Fibroblast of skin of back (primary cell): Measurements from ENCODE around the gene FOXI2.

Experiments
- DNase-seq: peaks from one replicate; pipeline ENCODE4 v3.0.0-alpha.2; 2013

The FOXI2 gene

DNA sequence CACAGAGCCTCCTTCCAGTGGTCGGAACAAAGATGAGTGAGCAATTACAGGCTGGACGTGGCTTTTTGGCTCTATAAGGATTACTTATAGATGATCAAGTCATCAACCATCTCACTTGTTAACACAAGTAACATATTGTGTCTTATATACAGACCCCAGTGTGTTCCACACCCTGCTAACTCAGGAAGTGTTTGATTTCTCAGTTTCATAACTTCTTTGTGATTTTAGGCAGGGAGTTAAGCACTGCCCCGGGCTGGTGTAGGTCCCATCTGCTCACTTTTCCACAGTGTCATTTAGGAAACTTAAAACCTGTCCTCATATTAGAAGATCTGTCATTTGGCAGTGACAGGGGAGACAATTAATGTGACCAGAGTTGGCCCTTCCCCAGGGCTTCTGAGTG, 6.2 kb downstream of the FOXI2 start:
- DNase-seq, result no peak

DNA sequence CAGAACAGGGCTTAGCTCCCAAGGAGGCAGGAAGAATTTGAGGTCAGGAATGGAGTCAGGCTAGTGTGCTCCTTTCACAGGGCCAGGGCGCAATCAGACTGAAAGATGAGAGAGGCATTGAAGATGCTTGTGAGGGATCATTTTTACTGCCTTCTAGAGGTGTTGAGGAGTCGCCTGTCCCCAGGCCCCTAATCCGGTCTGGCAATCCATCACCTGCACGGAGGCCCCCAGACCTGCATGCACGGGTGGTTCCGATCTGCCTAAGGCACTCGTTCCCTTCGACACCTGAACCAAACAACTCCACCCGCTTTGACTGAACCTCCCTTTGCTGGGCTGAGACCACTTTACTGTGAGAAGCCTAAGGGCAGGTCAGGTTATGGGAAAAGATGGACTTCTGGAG, 8.0 kb downstream of the FOXI2 start:
- DNase-seq, result no peak

DNA sequence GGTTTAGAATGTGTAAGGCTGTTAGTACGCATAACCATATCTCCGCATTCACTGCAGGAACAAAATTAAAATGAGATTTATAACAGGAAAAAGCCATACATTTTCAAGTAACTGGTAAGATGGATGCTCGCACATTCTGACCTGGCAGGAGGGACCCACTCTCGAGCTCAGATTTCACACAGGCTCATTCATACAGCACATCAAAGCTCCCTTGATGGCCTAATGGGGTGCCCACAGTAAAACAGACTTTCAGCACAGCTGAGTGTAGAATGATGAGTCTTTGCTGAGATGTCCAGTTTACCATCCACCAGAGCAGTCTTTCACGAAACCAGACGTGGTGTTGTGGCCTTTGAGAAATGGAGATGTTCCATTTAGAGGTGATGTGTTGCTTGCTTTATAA, 8.9 kb downstream of the FOXI2 start:
- DNase-seq, result no peak

DNA sequence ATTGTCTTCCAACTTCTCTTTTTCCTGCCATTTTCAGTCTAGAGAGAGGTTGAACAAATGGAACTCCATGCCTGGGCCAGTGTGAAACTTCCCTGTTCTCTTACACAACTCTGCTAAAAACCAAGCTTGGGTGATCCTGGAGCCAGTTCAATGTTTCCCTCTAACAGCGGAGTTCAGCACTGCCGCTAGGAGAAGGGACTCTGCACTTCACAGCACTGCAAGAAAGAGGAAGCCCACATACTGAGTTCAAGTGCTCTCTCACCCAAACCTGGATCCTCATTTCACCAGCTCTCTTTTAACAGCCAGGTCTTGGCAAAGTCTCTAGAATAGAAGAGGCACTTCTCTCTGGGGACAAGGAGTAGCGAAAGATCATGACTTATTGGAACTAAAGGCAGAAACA, 18.8 kb downstream of the FOXI2 start:
- no peak for DNase-seq

DNA sequence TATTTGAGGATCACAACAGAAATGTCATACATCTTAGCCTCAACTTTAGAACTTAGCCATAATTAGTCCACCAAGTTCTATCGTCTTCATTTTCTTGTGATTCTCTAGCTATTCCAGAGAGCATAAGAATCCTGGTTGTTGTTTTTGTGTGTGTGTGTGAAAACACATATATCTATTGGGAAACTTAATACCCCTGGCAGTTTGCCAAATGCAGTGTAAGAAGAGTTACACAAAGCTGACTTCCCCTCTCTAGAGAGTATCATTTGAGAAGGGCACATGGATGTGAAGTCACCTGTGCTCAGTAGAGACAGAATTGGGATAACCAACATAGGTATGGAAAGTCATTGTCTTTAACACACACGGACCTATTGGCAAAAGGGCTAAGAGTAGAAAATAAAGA, 19.3 kb downstream of the FOXI2 start:
- no peak for DNase-seq

DNA sequence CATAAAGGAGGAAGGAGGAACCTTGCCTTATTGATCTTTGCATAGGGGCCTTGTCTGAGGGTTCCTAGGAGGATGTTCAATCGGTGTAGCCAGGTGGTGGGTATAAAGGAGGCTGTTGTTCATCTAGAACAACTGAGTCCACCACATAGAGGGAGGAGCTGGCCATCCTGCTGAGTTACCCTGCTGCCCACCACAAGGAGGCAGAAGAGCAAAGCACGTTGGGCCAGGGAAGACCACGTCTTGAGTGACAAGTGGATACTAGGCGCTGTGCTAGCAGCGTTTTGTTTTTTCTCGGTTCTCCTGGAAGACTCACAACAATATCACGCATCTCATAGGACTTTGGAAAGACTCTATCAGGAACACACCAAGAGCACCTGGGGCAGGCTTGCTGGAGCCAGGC, 20.0 kb downstream of the FOXI2 start:
- DNase-seq, result no peak

DNA sequence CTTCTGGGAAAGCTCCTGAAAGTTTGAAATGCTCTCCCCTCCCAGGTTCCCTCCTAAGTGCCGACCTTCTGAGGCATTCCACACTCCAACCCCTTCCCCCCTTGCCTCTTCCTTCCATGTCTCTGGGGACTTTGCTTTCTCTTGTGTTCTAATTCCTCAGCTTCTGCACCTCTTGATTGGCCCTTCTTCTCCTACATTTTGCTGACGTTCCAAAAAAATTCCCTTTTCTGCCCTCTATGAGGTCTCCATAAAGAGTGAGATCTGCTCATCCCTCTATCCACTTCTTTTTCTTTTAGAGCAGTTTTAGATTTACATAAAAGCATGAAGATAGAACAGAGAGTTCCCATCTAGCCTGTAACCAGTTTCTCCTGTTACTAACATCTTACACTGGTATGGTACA, 22.3 kb downstream of the FOXI2 start:
- DNase-seq, result no peak

DNA sequence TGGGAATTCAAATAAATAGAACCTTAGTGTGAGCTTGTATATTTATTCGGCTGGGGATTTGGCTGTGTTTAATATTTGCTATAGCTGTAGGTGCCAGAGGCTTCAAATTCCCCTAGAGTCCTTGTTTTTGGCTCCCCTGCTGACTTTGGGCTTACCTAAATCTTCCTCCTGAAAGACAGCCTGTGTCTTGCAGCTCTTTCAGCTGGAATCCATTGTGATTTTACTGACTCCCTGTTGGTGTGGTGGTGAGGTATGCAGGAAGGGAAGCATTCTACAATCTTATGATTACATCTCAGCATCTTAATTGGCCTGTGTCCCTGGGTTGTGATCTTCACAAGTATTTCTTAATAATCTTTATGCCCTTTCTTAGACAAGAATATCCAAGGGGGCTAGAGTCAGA, 25.9 kb downstream of the FOXI2 start:
- DNase-seq, result no peak

DNA sequence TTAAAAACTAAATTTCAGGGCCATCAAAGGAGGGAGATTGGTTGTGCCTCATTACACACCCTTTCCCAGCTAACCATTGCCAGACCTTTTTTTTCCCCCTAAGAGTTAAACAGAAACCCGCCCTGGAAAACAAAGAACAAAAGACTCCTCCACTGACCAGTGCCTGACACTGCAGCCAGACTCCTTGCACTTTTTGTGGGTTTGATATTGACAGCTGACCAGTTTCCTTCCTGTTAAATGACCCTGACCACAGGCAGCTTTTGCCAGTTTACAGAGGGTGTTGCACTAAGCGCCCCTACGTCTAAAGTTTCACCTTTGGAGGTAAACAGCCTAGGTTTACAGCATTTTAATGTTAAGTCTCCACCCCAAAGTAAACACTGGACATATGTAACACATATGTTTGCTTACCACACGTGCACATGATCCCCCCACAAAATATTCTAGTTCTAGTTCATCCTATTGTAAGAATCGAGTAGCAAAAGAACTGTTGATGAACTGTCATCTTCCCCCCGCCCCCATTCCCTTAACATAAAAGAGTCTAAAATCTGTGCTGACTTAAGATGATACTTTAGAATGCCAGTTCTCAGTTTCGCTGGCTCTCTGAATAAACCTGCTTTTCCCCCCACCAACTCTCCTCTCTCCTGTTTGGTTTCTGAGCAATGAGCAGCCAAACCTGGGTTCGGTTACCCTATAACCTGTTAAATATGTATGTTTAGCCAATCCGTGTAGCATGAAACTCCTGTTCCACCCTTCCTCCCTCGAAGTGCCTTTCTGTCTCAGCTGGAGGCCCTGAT, 38.0 kb downstream of the FOXI2 start:
- DNase-seq, result no peak

DNA sequence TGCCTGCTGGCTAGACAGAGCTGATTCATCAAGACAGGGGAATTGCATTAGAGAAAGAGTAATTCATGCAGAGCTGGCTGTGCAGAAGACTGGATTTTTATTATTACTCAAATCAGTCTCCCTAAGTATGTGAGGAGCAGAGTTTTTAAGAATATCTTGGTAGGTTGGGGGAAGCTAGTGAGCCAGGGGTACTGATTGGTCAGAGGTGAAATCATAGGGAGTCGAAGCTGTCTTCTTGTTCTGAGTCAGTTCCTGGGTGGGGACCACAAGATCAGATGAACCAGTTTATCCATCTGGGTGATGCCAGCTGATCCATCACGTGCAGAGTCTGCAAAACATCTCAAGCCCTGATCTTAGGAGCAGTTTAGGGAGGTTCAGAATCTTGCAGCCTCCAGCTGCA, 39.8 kb downstream of the FOXI2 start:
- no peak for DNase-seq

DNA sequence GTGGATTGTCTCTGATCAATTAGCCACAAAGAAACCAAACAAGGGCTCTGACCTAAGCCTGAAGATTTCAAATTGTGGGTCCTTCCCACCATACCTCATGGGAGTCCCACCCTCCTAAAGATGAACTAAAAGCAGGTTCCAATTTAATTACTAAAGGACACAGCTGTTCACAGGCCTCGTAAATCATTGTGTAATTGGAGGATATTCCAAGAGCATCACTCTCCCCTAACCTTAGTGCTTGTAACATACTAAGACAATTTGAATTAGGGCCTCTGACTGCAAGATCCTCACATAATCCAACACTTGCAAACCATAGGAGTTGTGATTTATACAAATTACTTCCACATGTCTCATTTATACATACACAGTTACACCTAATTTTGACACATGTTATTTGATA, 44.4 kb downstream of the FOXI2 start:
- DNase-seq, result no peak

DNA sequence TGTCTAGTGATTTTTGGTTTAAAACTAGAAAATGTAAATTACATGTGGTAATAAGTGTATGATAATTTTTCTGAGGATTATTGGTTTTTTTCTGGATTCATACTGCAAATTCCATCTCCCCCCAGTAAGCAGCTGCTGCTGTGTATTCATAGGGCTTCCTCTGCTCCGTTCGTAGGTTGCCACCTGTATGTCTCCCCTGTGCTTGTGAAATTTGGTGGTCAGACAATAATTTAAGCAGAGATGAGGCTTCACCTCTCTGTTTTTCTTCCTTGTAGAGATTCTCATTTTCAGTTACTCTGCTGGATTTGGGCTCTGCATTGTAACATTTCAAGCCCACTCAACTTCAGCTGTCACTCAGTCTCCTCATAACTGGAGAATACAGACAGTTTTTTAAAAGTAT, 50.9 kb downstream of the FOXI2 start:
- DNase-seq, result no peak

DNA sequence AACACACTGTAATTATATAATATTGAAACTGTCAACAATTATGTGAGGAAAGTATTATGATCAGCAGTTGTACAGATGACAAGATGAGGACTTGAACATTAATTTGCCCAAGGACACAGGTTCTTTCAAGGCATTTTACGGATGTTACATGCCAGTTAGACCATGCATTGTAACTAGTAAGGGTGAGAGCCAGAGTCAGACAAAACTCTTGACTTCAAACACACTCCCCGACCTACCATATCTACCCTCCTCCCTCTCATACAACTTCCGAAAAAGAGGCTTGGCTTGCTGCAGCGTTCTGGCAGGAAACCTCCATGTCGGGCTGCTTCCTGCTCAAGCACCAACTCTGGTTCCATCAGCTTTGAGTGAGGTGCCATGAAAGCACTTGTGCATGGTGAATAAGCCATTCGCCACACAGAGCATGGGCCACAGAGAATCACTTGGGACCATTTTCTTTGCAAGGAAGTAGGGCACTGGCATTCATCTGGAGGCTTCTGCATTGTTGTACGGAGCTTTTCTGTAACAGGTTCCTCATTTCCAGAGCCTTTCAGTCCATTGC, 53.2 kb downstream of the FOXI2 start:
- DNase-seq, result no peak
